GM12878 (cell line): ENCODE results near the gene ACOT4. TPM values are rescaled to one million over a fixed set of nuclear protein-coding genes. Genes with fewer than 3 reads are reported as not detected.

ENCODE experiments used
- ATAC-seq: fragments of 200-7000 bp; cut with Tn5 transposase; 3 replicates; pipeline ENCODE4 v1.9.1; 2020; ENCODE audit warnings: mild to moderate bottlenecking, moderate library complexity
- BruUV-seq: library from RNA; stranded (reverse); fragments of 400-500 nt; replicated peaks from 2 replicates; lab custom pipeline; 2021; lab: Mats Ljungman, UMichigan
- CTCF ChIA-PET: fragments of 300-600 bp; sonication (Branson Sonifier 250); formaldehyde crosslinking; extraction: SDS; loops from one replicate; lab custom pipeline; 2021; ENCODE audit warnings: inconsistent platforms; lab: Yijun Ruan, JAX
- POLR2A ChIA-PET: fragments of 350-600 bp; formaldehyde crosslinking; extraction: SDS; loops from one replicate; lab custom pipeline; 2021; ENCODE audit warnings: inconsistent platforms; lab: Charles Lee
- RAD21 ChIA-PET: fragments of 300-600 bp; sonication (Branson Sonifier 250); formaldehyde crosslinking; loops from one replicate; lab custom pipeline; 2023; ENCODE audit warnings: antibody characterized with exemption; ENCODE audit not compliant: unreplicated experiment; lab: Charles Lee
- SMC1A ChIA-PET: fragments of 300-600 bp; sonication (Branson Sonifier 250); formaldehyde crosslinking; loops from one replicate; lab custom pipeline; 2023; ENCODE audit not compliant: unreplicated experiment, uncharacterized antibody; lab: Charles Lee
- DNase-seq: peaks from one replicate; pipeline ENCODE4 v3.0.0-alpha.2; 2011; ENCODE audit warnings: low read depth, low spot score
- FAIRE-seq: peaks from 3 replicates; lab custom pipeline; 2011; peaks lifted over from hg19 to GRCh38; lab: Jason Lieb, UNC
- H2AFZ ChIP-seq: 2 replicates; pipeline ENCODE4 v1.6.0; 2011; ENCODE audit warnings: low read depth, low read length, control low read depth; ENCODE audit not compliant: control insufficient read depth
- H3K27ac ChIP-seq: 2 replicates; pipeline ENCODE4 v1.5.1; 2011; ENCODE audit warnings: control low read depth; ENCODE audit not compliant: control insufficient read depth, insufficient read depth
- H3K27me3 ChIP-seq, 2 experiments: replicated peaks in 1 of 2; 2 replicates each; pipeline versions ENCODE4 v1.6.0 to v1.6.1; 2011; ENCODE audit warnings: low read length in 1 of 2; ENCODE audit not compliant: control insufficient read depth in 2 of 2, insufficient read depth in 2 of 2
- H3K36me3 ChIP-seq, 2 experiments: 2 replicates each; pipeline ENCODE4 v1.5.1; 2011; ENCODE audit warnings: low read length in 1 of 2; ENCODE audit not compliant: control insufficient read depth in 2 of 2, insufficient read depth in 2 of 2
- H3K4me1 ChIP-seq: 2 replicates; pipeline ENCODE4 v1.6.1; 2011; ENCODE audit warnings: mild to moderate bottlenecking, low read length, moderate library complexity, mixed read lengths; ENCODE audit not compliant: control insufficient read depth, insufficient read depth
- H3K4me2 ChIP-seq: 2 replicates; pipeline ENCODE4 v1.6.0; 2011; ENCODE audit warnings: control low read depth; ENCODE audit not compliant: control insufficient read depth, insufficient read depth
- H3K4me3 ChIP-seq: fragments of 200-600 bp; sonication (generic); 2 replicates; pipeline ENCODE4 v1.5.1; 2016
- H3K79me2 ChIP-seq: 2 replicates; pipeline ENCODE4 v1.6.0; 2011; ENCODE audit warnings: low read length; ENCODE audit not compliant: control insufficient read depth, insufficient read depth
- H3K9ac ChIP-seq: 2 replicates; pipeline ENCODE4 v1.8.0; 2011; ENCODE audit warnings: low read length, control low read depth, mixed read lengths; ENCODE audit not compliant: control insufficient read depth, insufficient read depth
- H3K9me3 ChIP-seq: replicated peaks from 3 replicates; pipeline ENCODE4 v1.5.1; 2011; ENCODE audit warnings: mild to moderate bottlenecking, low read length; ENCODE audit not compliant: control insufficient read depth, insufficient read depth
- H4K20me1 ChIP-seq: 2 replicates; pipeline ENCODE4 v1.6.0; 2011; ENCODE audit not compliant: control insufficient read depth, insufficient read depth
- BCL11A ChIP-seq: IDR thresholded peaks from 2 replicates; pipeline ENCODE4 v1.6.1; 2011; ENCODE audit warnings: low read depth, low read length
- BRCA1 ChIP-seq: IDR thresholded peaks from 2 replicates; pipeline ENCODE4 v1.6.1; 2011; ENCODE audit warnings: low read depth, low read length, improper control_type of control experiment
- CHD2 ChIP-seq: IDR thresholded peaks from 2 replicates; pipeline ENCODE4 v1.6.1; 2011; ENCODE audit warnings: low read depth, low read length, improper control_type of control experiment, borderline replicate concordance
- EED ChIP-seq: sonication (generic); IDR thresholded peaks from 2 replicates; pipeline ENCODE4 v1.6.1; 2016; ENCODE audit warnings: antibody characterized with exemption, low read depth
- HDAC6 ChIP-seq: fragments of 200-600 bp; sonication (generic); IDR thresholded peaks from one replicate; pipeline ENCODE4 v1.8.0; 2017; ENCODE audit warnings: antibody characterized with exemption; ENCODE audit not compliant: unreplicated experiment
- JUNB ChIP-seq: IDR thresholded peaks from 2 replicates; pipeline ENCODE4 v1.6.1; 2016; ENCODE audit warnings: antibody characterized with exemption, mild to moderate bottlenecking
- PAX5 ChIP-seq: IDR thresholded peaks from 2 replicates; pipeline ENCODE4 v1.6.1; 2011; ENCODE audit warnings: low read depth, low read length, borderline replicate concordance
- RFX5 ChIP-seq: IDR thresholded peaks from 2 replicates; pipeline ENCODE4 v1.6.1; 2011; ENCODE audit warnings: low read depth, low read length, improper control_type of control experiment
- RUNX3 ChIP-seq: IDR thresholded peaks from 2 replicates; pipeline ENCODE4 v1.6.1; 2012; ENCODE audit warnings: low read length, inconsistent platforms
- TBL1XR1 ChIP-seq: IDR thresholded peaks from 2 replicates; pipeline ENCODE4 v1.6.1; 2012; ENCODE audit warnings: low read depth, low read length, improper control_type of control experiment
- TCF12 ChIP-seq: IDR thresholded peaks from 2 replicates; pipeline ENCODE4 v1.6.1; 2011; ENCODE audit warnings: low read depth, mild to moderate bottlenecking, low read length
- TCF7 ChIP-seq: IDR thresholded peaks from 2 replicates; pipeline ENCODE4 v1.6.1; 2014; ENCODE audit warnings: antibody characterized with exemption, borderline replicate concordance
- WGBS: methylation state at CpG from one replicate; pipeline ENCODE4 v1.1.6; 2016; ENCODE audit warnings: low lambda C conversion rate; ENCODE audit not compliant: insufficient replicate concordance, insufficient coverage; ENCODE audit errors: missing lambda C conversion rate; 5-methylcytosine and 5-hydroxymethylcytosine counted together
- in situ Hi-C: fragments of 300-500 bp; cut with MboI; formaldehyde crosslinking; loops from 9 replicates; pipeline ENCODE4 v1.14.3; 2018; ENCODE audit warnings: mixed read lengths
- intact Hi-C: fragments of 100-400 bp; cut with micrococcal nuclease; formaldehyde crosslinking; loops from one replicate; pipeline ENCODE4 v1.14.2; 2022; ENCODE audit not compliant: unreplicated experiment
- polyA plus RNA-seq, 11 experiments: library from polyadenylated mRNA; depleted of rRNA in 4 of 11; unstranded in 6 of 11; stranded (reverse) in 5 of 11; fragments of >200 nt; fragmentation: Nextera tagmentation in 4 of 11; fragmentation: Illumina TruSeq in 1 of 11; extraction: Ambion mirVana in 4 of 11; extraction: Trizol in 1 of 11; gene quantifications; 1 replicate in 1 of 11; 2 replicates in 10 of 11; pipeline versions ENCODE4 v1.2.1 to v1.2.3, GENCODE V29; 2011 to 2016; ENCODE audit warnings: inconsistent platforms in 2 of 11, missing spikeins in 2 of 11, low read depth in 1 of 11
- total RNA-seq, 4 experiments: library from RNA; depleted of rRNA in 3 of 4; stranded (reverse); fragments of >200 nt in 3 of 4; fragmentation: Illumina TruSeq in 1 of 4; extraction: Trizol in 1 of 4; gene quantifications; 2 replicates each; pipeline versions ENCODE4 v1.2.1 to v1.2.3, GENCODE V29; 2013 to 2021
- TF ChIP-seq, protein P1 (sequence below): fragments of 450-650 bp; IDR thresholded peaks from 2 replicates; pipeline ENCODE4 v1.6.1; 2017; ENCODE audit warnings: mild to moderate bottlenecking, low read depth, inconsistent platforms; ENCODE audit not compliant: poor library complexity, severe bottlenecking
- TF ChIP-seq, protein P2 (sequence below): IDR thresholded peaks from 2 replicates; pipeline ENCODE4 v1.6.1; 2011; ENCODE audit warnings: low read depth, low read length, improper control_type of control experiment, borderline replicate concordance
- TF ChIP-seq, protein P3 (sequence below): fragments of 450-650 bp; IDR thresholded peaks from 2 replicates; pipeline ENCODE4 v1.6.1; 2016; ENCODE audit warnings: mild to moderate bottlenecking

The ACOT4 gene
- total and polyA plus RNA-seq, 10 of the 15 experiments (the other 5 are each of a cell fraction or from before 2014, with no cell fraction given) = 0.68 to 3.8 (median 2.0) TPM

DNA sequence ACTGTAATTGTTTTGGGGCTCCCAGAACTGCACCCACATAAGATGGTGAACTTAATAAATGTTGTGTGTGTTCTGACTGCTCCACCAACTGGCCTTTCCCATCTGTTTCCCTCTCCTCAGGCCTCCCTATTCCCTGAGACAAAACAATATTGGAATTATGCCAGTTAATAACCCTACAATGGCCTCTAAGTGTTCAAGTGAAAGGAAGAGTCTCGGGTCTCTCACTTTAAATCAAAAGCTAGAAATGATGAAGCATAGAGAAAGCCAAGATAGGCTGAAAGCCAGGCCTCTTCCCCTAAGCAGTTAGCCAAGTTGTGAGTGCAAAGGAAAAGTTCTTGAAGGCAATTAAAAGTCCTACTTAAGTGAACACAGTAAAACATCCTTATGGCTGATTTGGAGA is 34.0 kb downstream of the ACOT4 start (continued):
- TF ChIP-seq RFX5 (no peak), TCF7 (no peak), BRCA1 (no peak), PAX5 (no peak)
- TF ChIP-seq, protein P1, sequence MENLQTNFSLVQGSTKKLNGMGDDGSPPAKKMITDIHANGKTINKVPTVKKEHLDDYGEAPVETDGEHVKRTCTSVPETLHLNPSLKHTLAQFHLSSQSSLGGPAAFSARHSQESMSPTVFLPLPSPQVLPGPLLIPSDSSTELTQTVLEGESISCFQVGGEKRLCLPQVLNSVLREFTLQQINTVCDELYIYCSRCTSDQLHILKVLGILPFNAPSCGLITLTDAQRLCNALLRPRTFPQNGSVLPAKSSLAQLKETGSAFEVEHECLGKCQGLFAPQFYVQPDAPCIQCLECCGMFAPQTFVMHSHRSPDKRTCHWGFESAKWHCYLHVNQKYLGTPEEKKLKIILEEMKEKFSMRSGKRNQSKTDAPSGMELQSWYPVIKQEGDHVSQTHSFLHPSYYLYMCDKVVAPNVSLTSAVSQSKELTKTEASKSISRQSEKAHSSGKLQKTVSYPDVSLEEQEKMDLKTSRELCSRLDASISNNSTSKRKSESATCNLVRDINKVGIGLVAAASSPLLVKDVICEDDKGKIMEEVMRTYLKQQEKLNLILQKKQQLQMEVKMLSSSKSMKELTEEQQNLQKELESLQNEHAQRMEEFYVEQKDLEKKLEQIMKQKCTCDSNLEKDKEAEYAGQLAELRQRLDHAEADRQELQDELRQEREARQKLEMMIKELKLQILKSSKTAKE = no peak

DNA sequence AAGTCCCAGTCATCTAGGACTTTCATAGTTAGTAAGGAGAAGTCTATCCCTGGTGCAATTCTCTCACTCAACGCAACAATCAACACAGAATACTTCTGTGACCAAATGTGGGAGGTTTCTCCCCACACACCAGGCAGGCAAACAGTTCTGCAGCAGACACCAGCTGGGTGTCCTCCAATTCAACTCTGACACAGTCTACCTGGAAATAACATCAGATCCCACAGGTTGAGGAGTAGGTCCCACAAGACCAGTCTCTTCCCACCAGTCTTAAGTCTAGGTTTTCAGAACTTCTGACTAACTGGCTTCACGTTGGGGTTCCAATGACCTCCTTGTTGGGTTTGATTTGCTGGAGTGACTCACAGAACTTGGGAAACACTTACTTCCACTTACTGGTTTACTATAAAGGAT is 35.5 kb downstream of the ACOT4 start:
- Histone ChIP-seq H3K79me2 (no peaks in the 10 kb centered on the region), H3K9me3 (no peaks in the 10 kb centered on the region), H4K20me1 (no peaks in the 10 kb centered on the region), H3K27ac (no peak overlapping the region), H2AFZ (no peak overlapping the region), H3K27me3 (no peaks in the 10 kb centered on the region), H3K36me3 (no peaks in the 10 kb centered on the region), H3K4me1 (no peaks in the 10 kb centered on the region), H3K9ac (no peak overlapping the region), H3K4me3 (no peak overlapping the region), H3K4me2 (no peak overlapping the region)
- RAD21 ChIA-PET = interaction anchor here (0.6 to 2.0 kb wide), 5 partner anchors 11 to 224 kb away, joined by 3 to 5 read pairs (median 3); no protein-coding TSS in a partner anchor
- intact Hi-C loops = no loop called here
- 2% methylated on average over 2 of the region's 2 CpGs for WGBS
- CTCF ChIA-PET = interaction anchor here (0.8 kb wide), 2 partner anchors 10 to 40 kb away, joined by 4 read pairs; no protein-coding TSS in a partner anchor
- in situ Hi-C loops = no loop called here
- DNase-seq (no peak), FAIRE-seq (peak; percentile 13), ATAC-seq (no peak)
- POLR2A ChIA-PET = interaction anchor here (1.5 kb wide), 1 partner anchor 10 kb away, joined by 11 read pairs; no protein-coding TSS in a partner anchor
- no TSS peak for BruUV-seq
- TF ChIP-seq, protein P2, sequence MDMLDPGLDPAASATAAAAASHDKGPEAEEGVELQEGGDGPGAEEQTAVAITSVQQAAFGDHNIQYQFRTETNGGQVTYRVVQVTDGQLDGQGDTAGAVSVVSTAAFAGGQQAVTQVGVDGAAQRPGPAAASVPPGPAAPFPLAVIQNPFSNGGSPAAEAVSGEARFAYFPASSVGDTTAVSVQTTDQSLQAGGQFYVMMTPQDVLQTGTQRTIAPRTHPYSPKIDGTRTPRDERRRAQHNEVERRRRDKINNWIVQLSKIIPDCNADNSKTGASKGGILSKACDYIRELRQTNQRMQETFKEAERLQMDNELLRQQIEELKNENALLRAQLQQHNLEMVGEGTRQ = no peak
- TF ChIP-seq HDAC6 = no peak
- TF ChIP-seq TBL1XR1 = no peak
- TF ChIP-seq TCF12 = peak; percentile 35; the same call in 1 of the 2 replicates
- peak; percentile 57 for TF ChIP-seq JUNB
- TF ChIP-seq BCL11A = no peak
- 0 out of 2 replicates have a peak, but pooled peaks have one; percentile 35 for TF ChIP-seq EED
- TF ChIP-seq, protein P3, sequence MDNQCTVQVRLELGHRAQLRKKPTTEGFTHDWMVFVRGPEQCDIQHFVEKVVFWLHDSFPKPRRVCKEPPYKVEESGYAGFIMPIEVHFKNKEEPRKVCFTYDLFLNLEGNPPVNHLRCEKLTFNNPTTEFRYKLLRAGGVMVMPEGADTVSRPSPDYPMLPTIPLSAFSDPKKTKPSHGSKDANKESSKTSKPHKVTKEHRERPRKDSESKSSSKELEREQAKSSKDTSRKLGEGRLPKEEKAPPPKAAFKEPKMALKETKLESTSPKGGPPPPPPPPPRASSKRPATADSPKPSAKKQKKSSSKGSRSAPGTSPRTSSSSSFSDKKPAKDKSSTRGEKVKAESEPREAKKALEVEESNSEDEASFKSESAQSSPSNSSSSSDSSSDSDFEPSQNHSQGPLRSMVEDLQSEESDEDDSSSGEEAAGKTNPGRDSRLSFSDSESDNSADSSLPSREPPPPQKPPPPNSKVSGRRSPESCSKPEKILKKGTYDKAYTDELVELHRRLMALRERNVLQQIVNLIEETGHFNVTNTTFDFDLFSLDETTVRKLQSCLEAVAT = no peak
- peak; percentile 49 for TF ChIP-seq RUNX3
- no peak for TF ChIP-seq CHD2
- SMC1A ChIA-PET = interaction anchor here (0.7 to 3.2 kb wide), 5 partner anchors 10 to 119 kb away, joined by 3 to 13 read pairs (median 4); no protein-coding TSS in a partner anchor
